K562 (cell line): ENCODE results near the gene LIMK1. TPM values are rescaled to one million over a fixed set of nuclear protein-coding genes. Genes with fewer than 3 reads are reported as not detected.
A peak's percentile ranks its signal among the peaks of the same experiment; 100 is the strongest.

ENCODE experiments used
- ARID1B ChIP-seq: fragments of 450-650 bp; IDR thresholded peaks from 2 replicates; pipeline ENCODE4 v1.6.1; 2016; ENCODE audit warnings: antibody characterized with exemption, mild to moderate bottlenecking, inconsistent platforms
- BRD4 ChIP-seq: fragments of 200-600 bp; sonication (generic); IDR thresholded peaks from 2 replicates; pipeline ENCODE4 v1.6.1; 2017; ENCODE audit warnings: inconsistent platforms
- C11orf30 ChIP-seq: fragments of 450-650 bp; IDR thresholded peaks from 2 replicates; pipeline ENCODE4 v1.6.1; 2016; ENCODE audit warnings: low read depth, mild to moderate bottlenecking
- CREM ChIP-seq: IDR thresholded peaks from 2 replicates; pipeline ENCODE4 v1.6.1; 2014; ENCODE audit warnings: antibody characterized with exemption, low read depth
- CUX1 ChIP-seq: fragments of 200-800 bp; sonication (Bioruptor generic); IDR thresholded peaks from 2 replicates; pipeline ENCODE4 v1.6.1; 2016; ENCODE audit warnings: missing genetic modification characterization, missing compliant biosample characterization
- FOXM1 ChIP-seq, 2 experiments: fragments of 450-650 bp in 1 of 2; sonication (generic) in 1 of 2; formaldehyde crosslinking in 1 of 2; IDR thresholded peaks; 2 replicates each; pipeline versions ENCODE4 v1.6.1 to v1.9.0; 2017 to 2022; ENCODE audit warnings: low read depth in 2 of 2, mild to moderate bottlenecking in 2 of 2, missing genetic modification reagents in 1 of 2, moderate library complexity in 1 of 2
- GMEB1 ChIP-seq: fragments of 250-450 bp; sonication (Bioruptor Pico); IDR thresholded peaks from 2 replicates; pipeline ENCODE4 v1.4.0; 2020; ENCODE audit warnings: mild to moderate bottlenecking
- HNRNPLL ChIP-seq: fragments of 200-400 bp; formaldehyde crosslinking; IDR thresholded peaks from 2 replicates; pipeline ENCODE4 v1.6.1; 2017; ENCODE audit warnings: low read length, low read depth, mild to moderate bottlenecking; ENCODE audit not compliant: poor library complexity, severe bottlenecking
- HNRNPUL1 ChIP-seq: fragments of 200-400 bp; formaldehyde crosslinking; IDR thresholded peaks from 2 replicates; pipeline ENCODE4 v1.6.1; 2017; ENCODE audit warnings: low read length
- NBN ChIP-seq: fragments of 450-650 bp; IDR thresholded peaks from 2 replicates; pipeline ENCODE4 v1.6.1; 2016; ENCODE audit warnings: low read depth, mild to moderate bottlenecking
- NR2C2 ChIP-seq, 2 experiments: fragments of 200-800 bp in 1 of 2; sonication (Bioruptor generic) in 1 of 2; sonication (generic) in 1 of 2; formaldehyde crosslinking in 1 of 2; IDR thresholded peaks; 2 replicates each; pipeline versions ENCODE4 v1.6.1 to v1.8.0; 2016 to 2022; ENCODE audit warnings: mild to moderate bottlenecking in 1 of 2, missing compliant biosample characterization in 1 of 2, missing genetic modification characterization in 1 of 2, missing genetic modification reagents in 1 of 2
- NR4A1 ChIP-seq, 2 experiments: fragments of 250-450 bp in 1 of 2; fragments of 450-650 bp in 1 of 2; sonication (Bioruptor Pico) in 1 of 2; IDR thresholded peaks; 2 replicates each; pipeline versions ENCODE4 v1.4.0 to v1.6.1; 2016 to 2020; ENCODE audit warnings: mild to moderate bottlenecking in 2 of 2, missing compliant biosample characterization in 1 of 2, missing genetic modification characterization in 1 of 2, moderate library complexity in 1 of 2
- RAD51 ChIP-seq: fragments of 450-650 bp; IDR thresholded peaks from 2 replicates; pipeline ENCODE4 v1.7.1; 2016; ENCODE audit warnings: low read depth, mild to moderate bottlenecking, borderline replicate concordance
- RBM22 ChIP-seq: fragments of 200-400 bp; formaldehyde crosslinking; IDR thresholded peaks from 2 replicates; pipeline ENCODE4 v1.6.1; 2018; ENCODE audit warnings: low read length, low read depth; ENCODE audit not compliant: poor library complexity, severe bottlenecking
- SMARCC2 ChIP-seq: fragments of 450-650 bp; IDR thresholded peaks from 2 replicates; pipeline ENCODE4 v1.6.1; 2017; ENCODE audit warnings: antibody characterized with exemption, moderate library complexity, mild to moderate bottlenecking, low read depth
- SREBF2 ChIP-seq: sonication (generic); formaldehyde crosslinking; IDR thresholded peaks from 2 replicates; pipeline ENCODE4 v1.4.0; 2020; ENCODE audit warnings: mild to moderate bottlenecking, missing genetic modification reagents
- ZNF512 ChIP-seq: IDR thresholded peaks from 2 replicates; pipeline ENCODE4 v1.6.1; 2016; ENCODE audit warnings: missing genetic modification characterization, missing compliant biosample characterization
- ZNF644 ChIP-seq: fragments of 200-800 bp; sonication (Bioruptor generic); IDR thresholded peaks from 2 replicates; pipeline ENCODE4 v1.6.1; 2016; ENCODE audit warnings: low read depth, missing genetic modification characterization, missing compliant biosample characterization
- polyA plus RNA-seq, 8 experiments: library from polyadenylated mRNA; depleted of rRNA in 4 of 8; stranded (reverse) in 5 of 8; unstranded in 3 of 8; fragments of >200 nt; fragmentation: Nextera tagmentation in 2 of 8; fragmentation: Illumina TruSeq in 1 of 8; extraction: Ambion mirVana in 2 of 8; extraction: Trizol in 1 of 8; gene quantifications; 2 replicates each; pipeline versions ENCODE4 v1.2.1 to v1.2.3, GENCODE V29; 2011 to 2014; ENCODE audit warnings: inconsistent platforms in 1 of 8, missing spikeins in 1 of 8
- total RNA-seq, 7 experiments: library from RNA; depleted of rRNA in 6 of 7; stranded (reverse); fragments of >200 nt in 6 of 7; fragmentation: Illumina TruSeq in 2 of 7; extraction: Trizol in 2 of 7; gene quantifications; 2 replicates each; pipeline versions ENCODE4 v1.2.1 to v1.2.3, GENCODE V29; 2011 to 2021; ENCODE audit warnings: low replicate concordance in 1 of 7

Gene LIMK1
- total and polyA plus RNA-seq, 9 of the 15 experiments (the other 6 are each of a cell fraction or from before 2014, with no cell fraction given): 0.14 to 30.0 (median 15.9) TPM

- peak; percentile 85; the same call in 1 of the 2 replicates for TF ChIP-seq CUX1
- TF ChIP-seq BRD4: no peak
- no peak for TF ChIP-seq RAD51
- TF ChIP-seq HNRNPLL: no peak
- no peak for TF ChIP-seq HNRNPUL1
- peak; percentile 70; the same call in 1 of the 2 replicates for TF ChIP-seq SMARCC2
- 0 out of 2 replicates have a peak, but pooled peaks have one; percentile 10 for TF ChIP-seq FOXM1 (IDR thresholded peaks at IDR 0.05; ENCODE audit: low read depth)
- no peak for TF ChIP-seq FOXM1 (CRISPR knock-in tag; IDR thresholded peaks at IDR 0.05; ENCODE audit: low read depth)
- TF ChIP-seq ZNF644 (tag): peak; percentile 37; the same call in 1 of the 2 replicates
- no peak for TF ChIP-seq NR4A1 (CRISPR knock-in tag; IDR thresholded peaks at IDR 0.05)
- TF ChIP-seq NR4A1 (tag; IDR thresholded peaks at IDR 0.05): 0 out of 2 replicates have a peak, but pooled peaks have one; percentile 28
- TF ChIP-seq NBN: peak; percentile 23; the same call in 1 of the 2 replicates
- 0 out of 2 replicates have a peak, but pooled peaks have one; percentile 29 for TF ChIP-seq ARID1B
- TF ChIP-seq RBM22: no peak
- peak; percentile 24; the same call in 1 of the 2 replicates for TF ChIP-seq CREM
- TF ChIP-seq C11orf30: no peak
- no peak for TF ChIP-seq NR2C2 (CRISPR knock-in tag; IDR thresholded peaks at IDR 0.05)
- TF ChIP-seq NR2C2 (tag; IDR thresholded peaks at IDR 0.05): 0 out of 2 replicates have a peak, but pooled peaks have one; percentile 19
- TF ChIP-seq SREBF2 (CRISPR knock-in tag): no peak
- 0 out of 2 replicates have a peak, but pooled peaks have one; percentile 19 for TF ChIP-seq ZNF512 (tag)
- TF ChIP-seq GMEB1 (CRISPR knock-in tag): no peak
Observed at GRCh38 chr7:74164985-74165456, 81.4 kb downstream of the LIMK1 start (continued).
